ENCODE data around the gene LARP1B. TPM values are rescaled to one million over a fixed set of nuclear protein-coding genes. Genes with fewer than 3 reads are reported as not detected.
"Not testable (repeated sequence)": the region's sequence is repeated elsewhere in the genome, so short reads cannot be mapped to it uniquely, and the experiment has no call there.

Gene LARP1B
- total RNA-seq, 1 experiment from 2014 or later: 20.3 TPM

- no peak overlapping the region for H3K4me3 ChIP-seq (ENCODE audit: low read depth, low read length, poor library complexity, severe bottlenecking)
- H3K27me3 ChIP-seq (replicated peaks; ENCODE audit: insufficient read depth, low read depth, low read length, poor library complexity): no peaks in the 10 kb centered on the region
- DNase-seq (ENCODE audit: low spot score): no peak
- intact Hi-C loops (cut with micrococcal nuclease; ENCODE audit: unreplicated experiment): no loop called here
- POLR2A ChIA-PET (ENCODE audit: low non-redundant PET): no interaction called here
- no peaks in the 10 kb centered on the region for H3K9me3 ChIP-seq (ENCODE audit: low read depth, low read length, poor library complexity, severe bottlenecking)
- no peaks in the 10 kb centered on the region for H3K36me3 ChIP-seq (ENCODE audit: insufficient read depth, low read length, poor library complexity, severe bottlenecking)
- CTCF ChIA-PET: no interaction called here
- no TSS peak for BruUV-seq (replicated peaks)
- TF ChIP-seq EZH2 (IDR thresholded peaks at IDR 0.05; ENCODE audit: borderline replicate concordance, low read depth, low read length, poor library complexity, severe bottlenecking): no peak
- TF ChIP-seq CTCF (conservative IDR thresholded peaks at IDR 0.05; ENCODE audit: low read depth, low read length): no peak
- no peak overlapping the region for H3K27ac ChIP-seq (ENCODE audit: low read depth, low read length, poor library complexity, severe bottlenecking)
- no peaks in the 10 kb centered on the region for H3K4me1 ChIP-seq (ENCODE audit: insufficient read depth, low read length, poor library complexity, severe bottlenecking)
Measured at GRCh38 chr4:128241981-128242380, 180.9 kb downstream of the LARP1B start.

- TF ChIP-seq CTCF (conservative IDR thresholded peaks at IDR 0.05; ENCODE audit: low read depth, low read length): no peak
- TF ChIP-seq EZH2 (IDR thresholded peaks at IDR 0.05; ENCODE audit: borderline replicate concordance, low read depth, low read length, poor library complexity, severe bottlenecking): no peak
- H3K9me3 ChIP-seq (ENCODE audit: low read depth, low read length, poor library complexity, severe bottlenecking): no peaks in the 10 kb centered on the region
- ChIA-PET POLR2A (ENCODE audit: low non-redundant PET) (no interaction called here), CTCF (no interaction called here)
- H3K27ac ChIP-seq (ENCODE audit: low read depth, low read length, poor library complexity, severe bottlenecking): no peak overlapping the region
- BruUV-seq (replicated peaks): no TSS peak
- no peak for DNase-seq (ENCODE audit: low spot score)
- no peaks in the 10 kb centered on the region for H3K27me3 ChIP-seq (replicated peaks; ENCODE audit: insufficient read depth, low read depth, low read length, poor library complexity)
- H3K4me3 ChIP-seq (ENCODE audit: low read depth, low read length, poor library complexity, severe bottlenecking): no peak overlapping the region
- H3K4me1 ChIP-seq (ENCODE audit: insufficient read depth, low read length, poor library complexity, severe bottlenecking): no peaks in the 10 kb centered on the region
- intact Hi-C loops (cut with micrococcal nuclease; ENCODE audit: unreplicated experiment): no loop called here
- H3K36me3 ChIP-seq (ENCODE audit: insufficient read depth, low read length, poor library complexity, severe bottlenecking): no peaks in the 10 kb centered on the region
Measured at GRCh38 chr4:128242601-128243000, 181.5 kb downstream of the LARP1B start.

- Histone ChIP-seq H3K27me3 (replicated peaks; ENCODE audit: insufficient read depth, low read depth, low read length, poor library complexity) (no peaks in the 10 kb centered on the region), H3K9me3 (ENCODE audit: low read depth, low read length, poor library complexity, severe bottlenecking) (peaks cover 9% of the 10 kb centered on the region), H3K4me3 (ENCODE audit: low read depth, low read length, poor library complexity, severe bottlenecking) (no peak overlapping the region), H3K4me1 (ENCODE audit: insufficient read depth, low read length, poor library complexity, severe bottlenecking) (no peaks in the 10 kb centered on the region), H3K36me3 (ENCODE audit: insufficient read depth, low read length, poor library complexity, severe bottlenecking) (no peaks in the 10 kb centered on the region), H3K27ac (ENCODE audit: low read depth, low read length, poor library complexity, severe bottlenecking) (no peak overlapping the region)
- BruUV-seq (replicated peaks): no TSS peak
- no peak for DNase-seq (ENCODE audit: low spot score)
- POLR2A ChIA-PET (ENCODE audit: low non-redundant PET): no interaction called here
- CTCF ChIA-PET: no interaction called here
- intact Hi-C loops (cut with micrococcal nuclease; ENCODE audit: unreplicated experiment): no loop called here
- no peak for TF ChIP-seq EZH2 (IDR thresholded peaks at IDR 0.05; ENCODE audit: borderline replicate concordance, low read depth, low read length, poor library complexity, severe bottlenecking)
- TF ChIP-seq CTCF (conservative IDR thresholded peaks at IDR 0.05; ENCODE audit: low read depth, low read length): no peak
Measured at GRCh38 chr4:128244379-128244778, 183.3 kb downstream of the LARP1B start.

GRCh38 chr4:128245391-128245790, 184.3 kb downstream of the LARP1B start:
- H3K27me3 ChIP-seq (replicated peaks; ENCODE audit: insufficient read depth, low read depth, low read length, poor library complexity); POLR2A ChIA-PET (ENCODE audit: low non-redundant PET); BruUV-seq (replicated peaks); H3K36me3 ChIP-seq (ENCODE audit: insufficient read depth, low read length, poor library complexity, severe bottlenecking); intact Hi-C loops (cut with micrococcal nuclease; ENCODE audit: unreplicated experiment); H3K27ac ChIP-seq (ENCODE audit: low read depth, low read length, poor library complexity, severe bottlenecking); CTCF ChIA-PET; H3K4me1 ChIP-seq (ENCODE audit: insufficient read depth, low read length, poor library complexity, severe bottlenecking); DNase-seq (ENCODE audit: low spot score); H3K4me3 ChIP-seq (ENCODE audit: low read depth, low read length, poor library complexity, severe bottlenecking): not testable (repeated sequence)
- H3K9me3 ChIP-seq (ENCODE audit: low read depth, low read length, poor library complexity, severe bottlenecking): peaks cover 16% of the 10 kb centered on the region

Measured in A673 (cell line).